H9 (cell line): ENCODE data around the gene KCNJ15. TPM values are rescaled to one million over a fixed set of nuclear protein-coding genes. Genes with fewer than 3 reads are reported as not detected.

Experiments
- DNase-seq: peaks from one replicate; pipeline ENCODE4 v3.0.0-alpha.2; 2017
- H2AFZ ChIP-seq: one replicate; pipeline ENCODE4 v1.6.1; 2013; ENCODE audit warnings: mild to moderate bottlenecking, low read length, control low read depth, moderate library complexity
- H2AK5ac ChIP-seq: 2 replicates; pipeline ENCODE4 v1.6.1; 2013; ENCODE audit warnings: low read length, control low read depth, mixed read lengths; ENCODE audit not compliant: insufficient read length
- H2BK120ac ChIP-seq: one replicate; pipeline ENCODE4 v1.6.1; 2013; ENCODE audit warnings: low read depth, mild to moderate bottlenecking, low read length, control low read depth, inconsistent platforms; ENCODE audit not compliant: poor library complexity, severe bottlenecking
- H2BK12ac ChIP-seq: 2 replicates; pipeline ENCODE4 v1.6.1; 2013; ENCODE audit warnings: low read length, control low read depth, mixed read lengths, low read depth; ENCODE audit not compliant: insufficient read length
- H2BK15ac ChIP-seq: 2 replicates; pipeline ENCODE4 v1.6.1; 2013; ENCODE audit warnings: low read depth, low read length, control low read depth
- H2BK20ac ChIP-seq: one replicate; pipeline ENCODE4 v1.6.1; 2013; ENCODE audit warnings: low read depth, mild to moderate bottlenecking, low read length, control low read depth, inconsistent platforms; ENCODE audit not compliant: poor library complexity, severe bottlenecking
- H2BK5ac ChIP-seq: 2 replicates; pipeline ENCODE4 v1.6.1; 2013; ENCODE audit warnings: low read length, control low read depth, mixed read lengths; ENCODE audit not compliant: insufficient read length
- H3K14ac ChIP-seq: 2 replicates; pipeline ENCODE4 v1.6.1; 2013; ENCODE audit warnings: low read length, control low read depth; ENCODE audit not compliant: insufficient read depth
- H3K18ac ChIP-seq: 2 replicates; pipeline ENCODE4 v1.6.1; 2013; ENCODE audit warnings: low read depth, mild to moderate bottlenecking, mixed read lengths, low read length, control low read depth; ENCODE audit not compliant: insufficient read length
- H3K23ac ChIP-seq: 2 replicates; pipeline ENCODE4 v1.6.1; 2013; ENCODE audit warnings: low read length, control low read depth, mixed read lengths, low read depth; ENCODE audit not compliant: insufficient read length
- H3K23me2 ChIP-seq: 2 replicates; pipeline ENCODE4 v1.6.1; 2013; ENCODE audit warnings: low read depth, mild to moderate bottlenecking, mixed read lengths, low read length, control low read depth; ENCODE audit not compliant: insufficient read length, poor library complexity, severe bottlenecking
- H3K27ac ChIP-seq: 2 replicates; pipeline ENCODE4 v1.5.1; 2013; ENCODE audit warnings: low read length, control low read depth, mixed read lengths, low read depth; ENCODE audit not compliant: insufficient read length
- H3K27me3 ChIP-seq: 2 replicates; pipeline ENCODE4 v1.6.1; 2013; ENCODE audit warnings: low read length, control low read depth, inconsistent platforms; ENCODE audit not compliant: insufficient read depth
- H3K4ac ChIP-seq: 2 replicates; pipeline ENCODE4 v1.6.1; 2013; ENCODE audit warnings: low read depth, mild to moderate bottlenecking, control low read depth, inconsistent platforms, low read length, moderate library complexity
- H3K4me1 ChIP-seq: 2 replicates; pipeline ENCODE4 v1.6.1; 2013; ENCODE audit warnings: low read length, control low read depth, inconsistent platforms; ENCODE audit not compliant: insufficient read depth
- H3K4me2 ChIP-seq: 2 replicates; pipeline ENCODE4 v1.6.1; 2013; ENCODE audit warnings: low read length, control low read depth, mixed read lengths; ENCODE audit not compliant: insufficient read length, insufficient read depth
- H3K56ac ChIP-seq: 2 replicates; pipeline ENCODE4 v1.6.1; 2013; ENCODE audit warnings: low read depth, mild to moderate bottlenecking, mixed read lengths, low read length, control low read depth; ENCODE audit not compliant: insufficient read length
- H3K79me1 ChIP-seq: 2 replicates; pipeline ENCODE4 v1.6.1; 2013; ENCODE audit warnings: low read depth, mild to moderate bottlenecking, moderate library complexity, low read length, control low read depth, inconsistent platforms; ENCODE audit not compliant: insufficient read depth, poor library complexity, severe bottlenecking
- H3K79me2 ChIP-seq: 2 replicates; pipeline ENCODE4 v1.6.1; 2013; ENCODE audit warnings: low read length, control low read depth, inconsistent platforms; ENCODE audit not compliant: insufficient read depth
- H3K9ac ChIP-seq: 2 replicates; pipeline ENCODE4 v1.6.1; 2013; ENCODE audit warnings: low read length, control low read depth, mixed read lengths; ENCODE audit not compliant: insufficient read length; ENCODE audit errors: extremely low read depth
- H3K9me3 ChIP-seq: one replicate; pipeline ENCODE4 v1.6.1; 2013; ENCODE audit warnings: low read depth, low read length, inconsistent platforms; ENCODE audit not compliant: control insufficient read depth
- H3T11ph ChIP-seq: one replicate; pipeline ENCODE4 v1.6.1; 2013; ENCODE audit warnings: mild to moderate bottlenecking, low read length, control low read depth, inconsistent platforms
- H4K20me1 ChIP-seq: one replicate; pipeline ENCODE4 v1.6.1; 2013; ENCODE audit not compliant: control insufficient read depth, insufficient read length, insufficient read depth
- H4K5ac ChIP-seq: 2 replicates; pipeline ENCODE4 v1.6.1; 2013; ENCODE audit warnings: low read depth, mild to moderate bottlenecking, mixed read lengths, low read length, control low read depth; ENCODE audit not compliant: insufficient read length
- H4K8ac ChIP-seq: replicated peaks from 2 replicates; pipeline ENCODE4 v1.6.1; 2013; ENCODE audit warnings: low read length, control low read depth, mixed read lengths, low read depth; ENCODE audit not compliant: insufficient read length
- H4K91ac ChIP-seq: 2 replicates; pipeline ENCODE4 v1.6.1; 2013; ENCODE audit warnings: low read depth, mild to moderate bottlenecking, moderate library complexity, mixed read lengths, low read length, control low read depth; ENCODE audit not compliant: insufficient read length
- H3K27ac Mint-ChIP-seq, 3 experiments: 2 replicates in 2 of 3; 3 replicates in 1 of 3; pipeline ENCODE4 v1.8.0; 2020 to 2021; ENCODE audit warnings: mixed read lengths in 3 of 3, mild to moderate bottlenecking in 1 of 3, moderate library complexity in 1 of 3
- H3K27me3 Mint-ChIP-seq: 2 replicates; pipeline ENCODE4 v1.8.0; 2021; ENCODE audit warnings: low read depth, mild to moderate bottlenecking, moderate library complexity, mixed read lengths
- H3K36me3 Mint-ChIP-seq, 3 experiments: 2 replicates in 2 of 3; 3 replicates in 1 of 3; pipeline ENCODE4 v1.8.0; 2020 to 2021; ENCODE audit warnings: low read depth in 3 of 3, mixed read lengths in 3 of 3; ENCODE audit not compliant: insufficient read depth in 1 of 3
- H3K4me1 Mint-ChIP-seq, 2 experiments: 2 replicates each; pipeline ENCODE4 v1.8.0; 2020; ENCODE audit warnings: mixed read lengths in 2 of 2
- H3K4me3 Mint-ChIP-seq, 2 experiments: 2 replicates in 1 of 2; 3 replicates in 1 of 2; pipeline ENCODE4 v1.8.0; 2020 to 2021; ENCODE audit warnings: mild to moderate bottlenecking in 2 of 2, mixed read lengths in 2 of 2, moderate library complexity in 1 of 2
- H3K9me3 Mint-ChIP-seq, 2 experiments: 2 replicates in 1 of 2; 3 replicates in 1 of 2; pipeline ENCODE4 v1.8.0; 2020; ENCODE audit warnings: mild to moderate bottlenecking in 2 of 2, mixed read lengths in 2 of 2, moderate library complexity in 1 of 2
- CTCF ChIP-seq: fragments of 200-600 bp; sonication (generic); conservative IDR thresholded peaks from 3 replicates; pipeline ENCODE4 v1.8.0; 2021; ENCODE audit warnings: antibody characterized with exemption, mild to moderate bottlenecking
- WGBS: extraction: QIAGEN DNeasy Blood & Tissue Kit; methylation state at CpG from one replicate; pipeline ENCODE4 v1.1.7; 2013; ENCODE audit warnings: missing lambda C conversion rate, low lambda C conversion rate, mixed read lengths; ENCODE audit not compliant: insufficient read length; ENCODE audit errors: extremely low coverage; 5-methylcytosine and 5-hydroxymethylcytosine counted together
- total RNA-seq: library from RNA; stranded (reverse); gene quantifications from 2 replicates; pipeline ENCODE4 v1.2.1, GENCODE V29; 2021

Gene KCNJ15
- total RNA-seq, 1 experiment from 2014 or later, result not detected

- no peaks in the 10 kb centered on the region for H3K36me3 Mint-ChIP-seq
- Histone ChIP-seq H3K9me3 (no peaks in the 10 kb centered on the region), H2BK5ac (no peak overlapping the region), H3K23ac (no peak overlapping the region), H2AK5ac (no peak overlapping the region), H4K20me1 (no peaks in the 10 kb centered on the region), H3K18ac (no peak overlapping the region), H2BK12ac (no peak overlapping the region), H2BK120ac (no peak overlapping the region), H3K79me1 (no peaks in the 10 kb centered on the region), H4K5ac (no peak overlapping the region), H3K56ac (no peak overlapping the region), H3K9ac (no peak overlapping the region), H3K4ac (no peak overlapping the region), H3K4me1 (no peaks in the 10 kb centered on the region), H2BK20ac (no peak overlapping the region), H3T11ph (no peak overlapping the region), H2AFZ (no peak overlapping the region), H4K8ac (no peak overlapping the region), H3K79me2 (no peaks in the 10 kb centered on the region), H3K14ac (no peak overlapping the region), H3K23me2 (no peaks in the 10 kb centered on the region), H2BK15ac (no peak overlapping the region), H3K4me2 (no peak overlapping the region), H4K91ac (no peak overlapping the region), H3K27me3 (no peaks in the 10 kb centered on the region), H3K27ac (no peak overlapping the region)
- no peak overlapping the region for H3K4me3 Mint-ChIP-seq
- no peak for DNase-seq
- no peak overlapping the region for H3K27ac Mint-ChIP-seq
- no peak for TF ChIP-seq CTCF
- peaks cover 3% of the 10 kb centered on the region; the same call in 1 of the 2 replicates for H3K27me3 Mint-ChIP-seq
- no CpG with 5 or more reads among the region's 5 CpGs for WGBS
- H3K9me3 Mint-ChIP-seq, result no peaks in the 10 kb centered on the region; a peak in 1 of 5 replicates
- no peaks in the 10 kb centered on the region for H3K4me1 Mint-ChIP-seq
Observed at GRCh38 chr21:38341546-38342012, 84.8 kb downstream of the KCNJ15 start.
